Pancreas (tissue), 10 donors: ENCODE measurements around the gene KLHL5. TPM values are rescaled to one million over a fixed set of nuclear protein-coding genes. Genes with fewer than 3 reads are reported as not detected.
A peak's percentile ranks its signal among the peaks of the same experiment; 100 is the strongest.

Experiments used
- ATAC-seq, 4 donors: fragments of 200-7000 bp; cut with Tn5 transposase; one replicate each; pipeline versions ENCODE4 v1.8.0 to v1.9.1; 2020; ENCODE audit warnings: mild to moderate bottlenecking in 4 of 4, moderate library complexity in 4 of 4
- DNase-seq, 6 donors: peaks; one replicate each; pipeline ENCODE4 v3.0.0-alpha.2; 2020
- FAIRE-seq: peaks from 2 replicates; lab custom pipeline; 2012; peaks lifted over from hg19 to GRCh38; lab: Jason Lieb, UNC
- H3K27ac ChIP-seq, 4 donors: fragments of 200-600 bp; sonication (generic); 1 replicate in 3 of 4; 2 replicates in 1 of 4; pipeline versions ENCODE4 v1.5.0 to v1.8.0; 2020
- H3K27me3 ChIP-seq, 4 donors: fragments of 200-600 bp; one replicate each; pipeline ENCODE4 v1.8.0; 2021
- H3K36me3 ChIP-seq, 3 donors: fragments of 200-600 bp; sonication (generic) in 1 of 3; one replicate each; pipeline versions ENCODE4 v1.5.0 to v1.8.0; 2020 to 2021
- H3K4me1 ChIP-seq, 3 donors: fragments of 200-600 bp; one replicate each; pipeline ENCODE4 v1.8.0; 2021
- H3K4me3 ChIP-seq, 4 donors: fragments of 200-600 bp; sonication (generic) in 2 of 4; one replicate each; pipeline versions ENCODE4 v1.5.0 to v1.8.0; 2020 to 2021
- H3K9me3 ChIP-seq, 4 donors: fragments of 200-600 bp; one replicate each; pipeline ENCODE4 v1.8.0; 2021
- WGBS, 2 donors: extraction: QIAGEN DNeasy Blood & Tissue Kit; methylation state at CpG; one replicate each; pipeline ENCODE4 v1.1.7; 2013; 5-methylcytosine and 5-hydroxymethylcytosine counted together
- intact Hi-C, 3 donors: fragments of 100-400 bp; cut with DNase I; formaldehyde crosslinking; loops; one replicate each; pipeline versions ENCODE4 v1.11.1 to v1.14.2; 2022
- polyA plus RNA-seq, 2 donors: library from polyadenylated mRNA; stranded (reverse); fragments of 200-250 nt; gene quantifications; one replicate each; pipeline ENCODE4 v1.2.3, GENCODE V29; 2013
- total RNA-seq, 6 donors: library from RNA; stranded (reverse); fragmentation: NEBNext Ultra II Directional in 4 of 6; extraction: Animal tissue kit (Norgen Biotek cat#: 25700) in 4 of 6; gene quantifications; one replicate each; pipeline versions ENCODE4 v1.2.1 to v1.2.4, GENCODE V29; 2021 to 2023
- TF ChIP-seq, protein P1 (sequence below), 4 donors: fragments of 200-600 bp; sonication (generic) in 3 of 4; IDR thresholded peaks; one replicate each; pipeline versions ENCODE4 v1.5.0 to v1.8.0; 2021; ENCODE audit warnings: antibody characterized with exemption in 4 of 4
- donor health status: healthy with polysubstance abuse.
- donor health status: DM: no; HTN: no; CAD: no; lungs with moderate emphysema.
- donor health status: DM: no; HTN: no; CAD: no.
- donor health status: control.
- donor health status: control.
- donor health status: Bipolar disorder and iron deficiency.
- donor health status: DM: yes; HTN: yes; CAD: no.
- donor health status: DM: no; HTN: no; CAD: no.
- donor health status: DM: no; HTN: no; CAD: no.
- donor health status: DM: yes; HTN: yes; CAD: no.

Gene KLHL5
- total and polyA plus RNA-seq, 8 donors: 5.3 to 34.6 (median 9.3) TPM

DNA sequence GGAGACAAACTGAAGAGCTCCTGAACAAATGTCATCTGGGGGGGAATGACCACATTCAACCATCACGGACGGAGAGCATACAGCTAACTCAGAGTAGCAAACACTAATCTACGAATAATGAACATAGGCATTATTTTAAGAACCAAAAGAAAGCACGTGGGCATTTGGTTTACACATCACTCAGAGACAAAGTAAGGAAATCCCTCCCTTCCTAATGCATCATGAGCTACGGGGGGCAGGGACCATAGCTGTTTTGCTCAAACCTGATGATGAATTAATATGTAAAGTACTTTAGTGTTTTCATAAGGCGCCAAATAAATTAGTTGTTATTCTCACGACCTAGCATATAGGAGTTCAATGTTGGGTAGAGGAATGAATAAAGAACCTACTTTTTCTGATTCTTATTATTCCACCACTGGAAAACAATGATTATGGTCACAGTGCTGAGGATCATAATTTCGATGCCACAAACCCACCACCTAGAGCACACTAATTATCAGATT is 18.1 kb upstream of the KLHL5 start:
- TF ChIP-seq, protein P1, sequence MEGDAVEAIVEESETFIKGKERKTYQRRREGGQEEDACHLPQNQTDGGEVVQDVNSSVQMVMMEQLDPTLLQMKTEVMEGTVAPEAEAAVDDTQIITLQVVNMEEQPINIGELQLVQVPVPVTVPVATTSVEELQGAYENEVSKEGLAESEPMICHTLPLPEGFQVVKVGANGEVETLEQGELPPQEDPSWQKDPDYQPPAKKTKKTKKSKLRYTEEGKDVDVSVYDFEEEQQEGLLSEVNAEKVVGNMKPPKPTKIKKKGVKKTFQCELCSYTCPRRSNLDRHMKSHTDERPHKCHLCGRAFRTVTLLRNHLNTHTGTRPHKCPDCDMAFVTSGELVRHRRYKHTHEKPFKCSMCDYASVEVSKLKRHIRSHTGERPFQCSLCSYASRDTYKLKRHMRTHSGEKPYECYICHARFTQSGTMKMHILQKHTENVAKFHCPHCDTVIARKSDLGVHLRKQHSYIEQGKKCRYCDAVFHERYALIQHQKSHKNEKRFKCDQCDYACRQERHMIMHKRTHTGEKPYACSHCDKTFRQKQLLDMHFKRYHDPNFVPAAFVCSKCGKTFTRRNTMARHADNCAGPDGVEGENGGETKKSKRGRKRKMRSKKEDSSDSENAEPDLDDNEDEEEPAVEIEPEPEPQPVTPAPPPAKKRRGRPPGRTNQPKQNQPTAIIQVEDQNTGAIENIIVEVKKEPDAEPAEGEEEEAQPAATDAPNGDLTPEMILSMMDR (IDR thresholded peaks at IDR 0.05): no peak
- Histone ChIP-seq H3K4me1 (peaks cover 0 to 11% (median 0%) of the 10 kb centered on the region in 3 donors), H3K27ac (peak overlapping the region; percentile 37 to 91 (median 85)), H3K9me3 (no peaks in the 10 kb centered on the region), H3K36me3 (no peaks in the 10 kb centered on the region), H3K4me3 (peak overlapping the region; percentile 65 to 89 (median 79)), H3K27me3 (no peaks in the 10 kb centered on the region)
- intact Hi-C loops: no loop called here
- ATAC-seq (peak in 1 of 4 donors; percentile 1), FAIRE-seq (no peak), DNase-seq (no peak)
- WGBS, 2 donors: 9% methylated on average over 8 of the region's 8 CpGs

DNA sequence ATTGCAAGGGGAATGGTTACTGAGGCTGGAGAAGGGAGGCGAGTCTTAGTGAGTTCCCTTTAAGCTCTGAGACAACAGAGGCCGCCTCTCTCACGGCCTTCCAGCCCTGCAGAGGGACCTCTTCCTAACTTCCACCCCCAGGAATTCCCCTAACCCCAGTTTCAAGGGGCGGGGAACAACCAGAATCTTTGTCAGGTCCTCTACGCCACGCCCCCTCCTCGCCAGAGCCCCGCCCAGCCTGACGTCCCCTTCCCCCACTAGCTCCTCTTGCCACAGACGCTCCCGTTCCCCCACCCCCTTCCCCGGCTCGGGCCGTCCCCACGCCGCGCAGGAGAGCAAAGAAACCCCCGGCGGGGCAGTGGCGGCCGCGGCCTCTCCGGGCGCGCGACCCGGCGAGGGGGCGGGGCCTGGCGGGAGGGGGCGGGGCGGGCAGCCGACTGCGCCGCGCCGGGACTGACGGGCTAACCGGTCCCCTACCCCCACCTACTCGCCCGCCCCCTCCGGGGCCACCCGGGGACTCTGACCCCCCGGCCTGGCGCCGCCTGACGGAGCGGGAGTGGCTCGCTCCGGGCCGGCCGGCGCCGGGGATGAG is 17.6 kb upstream of the KLHL5 start:
- Histone ChIP-seq H3K27me3 (no peaks in the 10 kb centered on the region), H3K9me3 (no peaks in the 10 kb centered on the region), H3K4me3 (peak overlapping the region; percentile 65 to 89 (median 79)), H3K27ac (peak overlapping the region; percentile 61 to 91 (median 85)), H3K4me1 (peaks cover 0 to 11% (median 0%) of the 10 kb centered on the region in 3 donors), H3K36me3 (no peaks in the 10 kb centered on the region)
- ATAC-seq (peak; percentile 85 to 94 (median 90)), DNase-seq (peak; percentile 90 to 96 (median 92)), FAIRE-seq (no peak)
- intact Hi-C loops: no loop called here
- TF ChIP-seq, protein P1 (IDR thresholded peaks at IDR 0.05): no peak
- WGBS, 2 donors: 1% methylated on average over 42 to 53 of the region's 54 CpGs

- FAIRE-seq: no peak
- peak overlapping the region; percentile 65 to 89 (median 79) for H3K4me3 ChIP-seq
- peak; percentile 15 to 54 (median 22) for ATAC-seq
- DNase-seq: peak in 5 of 6 donors; percentile 24 to 72 (median 40)
- H3K36me3 ChIP-seq: no peaks in the 10 kb centered on the region
- peaks cover 0 to 11% (median 0%) of the 10 kb centered on the region in 3 donors for H3K4me1 ChIP-seq
- intact Hi-C loops: no loop called here
- H3K9me3 ChIP-seq: no peaks in the 10 kb centered on the region
- 1 to 3% methylated on average over 37 to 82 of the region's 82 CpGs for WGBS, 2 donors
- TF ChIP-seq, protein P1 (IDR thresholded peaks at IDR 0.05): no peak
- no peaks in the 10 kb centered on the region for H3K27me3 ChIP-seq
- H3K27ac ChIP-seq: peak overlapping the region; percentile 61 to 91 (median 85)
Observed at GRCh38 chr4:39044956-39045826, 16.8 kb upstream of the KLHL5 start.

DNA sequence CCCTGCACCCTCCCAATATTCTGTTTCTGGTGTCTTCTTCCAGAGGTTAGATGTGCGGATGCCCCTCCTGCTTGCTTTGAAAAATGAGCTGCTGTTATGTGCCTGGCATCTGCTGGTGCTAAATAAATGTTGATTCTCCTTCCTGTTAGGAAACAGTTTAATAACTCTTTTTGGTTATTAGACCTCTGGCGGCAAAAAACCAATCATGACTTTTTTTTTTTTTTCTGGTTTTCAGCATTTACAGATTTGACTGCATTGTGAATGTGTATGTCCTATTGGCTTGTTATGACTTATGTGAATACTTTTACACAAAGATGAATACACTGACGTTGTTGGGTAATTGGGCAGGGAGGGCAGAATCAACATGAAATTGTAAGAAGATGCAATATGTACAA is 16.2 kb upstream of the KLHL5 start:
- intact Hi-C loops: no loop called here
- Histone ChIP-seq H3K9me3 (no peaks in the 10 kb centered on the region), H3K4me3 (peak overlapping the region in 3 of 4 donors; percentile 65 to 89 (median 71)), H3K27me3 (no peaks in the 10 kb centered on the region), H3K36me3 (no peaks in the 10 kb centered on the region), H3K27ac (peak overlapping the region in 2 of 4 donors; percentile 87 to 91), H3K4me1 (peaks cover 0 to 11% (median 0%) of the 10 kb centered on the region in 3 donors)
- ATAC-seq (no peak), FAIRE-seq (no peak), DNase-seq (no peak)
- TF ChIP-seq, protein P1 (IDR thresholded peaks at IDR 0.05): no peak
- WGBS, 2 donors: 47 to 55% methylated on average over 3 of the region's 3 CpGs
